Keratinocyte (primary cell): Measurements from ENCODE around the gene FGF1. TPM values are rescaled to one million over a fixed set of nuclear protein-coding genes. Genes with fewer than 3 reads are reported as not detected.

Experiments used
- DNase-seq: peaks from one replicate; pipeline ENCODE4 v3.0.0-alpha.2; 2011; ENCODE audit warnings: low read depth, missing footprints, low spot score
- FAIRE-seq: peaks from 2 replicates; lab custom pipeline; 2011; peaks lifted over from hg19 to GRCh38; lab: Jason Lieb, UNC
- H2AFZ ChIP-seq: 2 replicates; pipeline ENCODE4 v1.6.0; 2012; ENCODE audit warnings: low read length, control low read depth, inconsistent platforms; ENCODE audit not compliant: control insufficient read depth
- H3K27ac ChIP-seq: 2 replicates; pipeline ENCODE4 v1.5.1; 2011; ENCODE audit warnings: low read length; ENCODE audit not compliant: control insufficient read depth, insufficient read depth
- H3K27me3 ChIP-seq: 3 replicates; pipeline ENCODE4 v1.6.0; 2011; ENCODE audit warnings: low read length; ENCODE audit not compliant: control insufficient read depth, insufficient read depth; ENCODE audit errors: extremely low read depth
- H3K36me3 ChIP-seq, 2 experiments: 2 replicates in 1 of 2; 3 replicates in 1 of 2; pipeline ENCODE4 v1.5.1; 2011; ENCODE audit warnings: low read length in 2 of 2, mild to moderate bottlenecking in 1 of 2; ENCODE audit not compliant: control insufficient read depth in 2 of 2, insufficient read depth in 2 of 2; ENCODE audit errors: extremely low read depth in 1 of 2
- H3K4me1 ChIP-seq: 3 replicates; pipeline ENCODE4 v1.5.1; 2011; ENCODE audit warnings: low read length; ENCODE audit not compliant: control insufficient read depth, insufficient read depth; ENCODE audit errors: extremely low read depth
- H3K4me2 ChIP-seq: 3 replicates; pipeline ENCODE4 v1.6.0; 2011; ENCODE audit warnings: low read depth, low read length; ENCODE audit not compliant: control insufficient read depth, insufficient read depth; ENCODE audit errors: extremely low read depth
- H3K4me3 ChIP-seq, 3 experiments: fragments of 200-600 bp in 1 of 3; sonication (generic) in 1 of 3; 2 replicates in 2 of 3; 3 replicates in 1 of 3; pipeline ENCODE4 v1.5.1; 2011 to 2016; ENCODE audit warnings: low read length in 3 of 3, mild to moderate bottlenecking in 3 of 3, control low read depth in 2 of 3, inconsistent platforms in 1 of 3, low read depth in 1 of 3, mixed read lengths in 1 of 3, mixed run types in 1 of 3, moderate library complexity in 1 of 3; ENCODE audit not compliant: control insufficient read depth in 2 of 3, insufficient read depth in 2 of 3; ENCODE audit errors: extremely low read depth in 1 of 3
- H3K79me2 ChIP-seq: 2 replicates; pipeline ENCODE4 v1.6.0; 2012; ENCODE audit warnings: low read length; ENCODE audit not compliant: control insufficient read depth, insufficient read depth
- H3K9ac ChIP-seq: 3 replicates; pipeline ENCODE4 v1.6.0; 2011; ENCODE audit warnings: low read length; ENCODE audit not compliant: control insufficient read depth, insufficient read depth; ENCODE audit errors: extremely low read depth
- H3K9me1 ChIP-seq: 3 replicates; pipeline ENCODE4 v1.6.0; 2011; ENCODE audit warnings: low read length; ENCODE audit not compliant: control insufficient read depth, insufficient read depth; ENCODE audit errors: extremely low read depth
- H3K9me3 ChIP-seq: 2 replicates; pipeline ENCODE4 v1.5.1; 2012; ENCODE audit warnings: low read depth, low read length; ENCODE audit not compliant: control insufficient read depth
- H4K20me1 ChIP-seq: 3 replicates; pipeline ENCODE4 v1.6.0; 2011; ENCODE audit warnings: low read length; ENCODE audit not compliant: control insufficient read depth, insufficient read depth; ENCODE audit errors: extremely low read depth
- EZH2 ChIP-seq: IDR thresholded peaks from one replicate; pipeline ENCODE4 v1.6.1; 2012; ENCODE audit warnings: inconsistent platforms, mild to moderate bottlenecking, low read length, moderate library complexity
- dilution Hi-C: fragments of 300-500 bp; cut with MboI; formaldehyde crosslinking; loops from one replicate; pipeline ENCODE4 v1.7.0; 2020; ENCODE audit warnings: low sequenced_read_pairs; ENCODE audit not compliant: extremely low pct_ligation_motif_present
- polyA plus RNA-seq, 5 experiments: library from polyadenylated mRNA; depleted of rRNA in 3 of 5; stranded (reverse) in 3 of 5; stranded (forward) in 1 of 5; unstranded in 1 of 5; fragments of >200 nt; gene quantifications; 1 replicate in 1 of 5; 2 replicates in 3 of 5; 3 replicates in 1 of 5; pipeline versions ENCODE4 v1.2.1 to v1.2.3, GENCODE V29; 2011 to 2012; ENCODE audit warnings: missing spikeins in 2 of 5, low read depth in 1 of 5, low replicate concordance in 1 of 5
- TF ChIP-seq, protein P1 (sequence below), 3 experiments: IDR thresholded peaks in 1 of 3; conservative IDR thresholded peaks in 1 of 3; optimal IDR thresholded peaks in 1 of 3; 2 replicates in 2 of 3; 3 replicates in 1 of 3; pipeline versions ENCODE3 to v1.5.1; 2011; ENCODE audit warnings: low read length in 3 of 3, mild to moderate bottlenecking in 3 of 3, moderate library complexity in 2 of 3, control low read depth in 1 of 3, inconsistent platforms in 1 of 3; ENCODE audit not compliant: insufficient read depth in 2 of 3; ENCODE audit errors: extremely low read depth in 1 of 3

The FGF1 gene
- polyA plus RNA-seq, 1 donor (not counting 4 experiments of a cell fraction or from before 2014, with no cell fraction given), result 2.4 TPM

DNA sequence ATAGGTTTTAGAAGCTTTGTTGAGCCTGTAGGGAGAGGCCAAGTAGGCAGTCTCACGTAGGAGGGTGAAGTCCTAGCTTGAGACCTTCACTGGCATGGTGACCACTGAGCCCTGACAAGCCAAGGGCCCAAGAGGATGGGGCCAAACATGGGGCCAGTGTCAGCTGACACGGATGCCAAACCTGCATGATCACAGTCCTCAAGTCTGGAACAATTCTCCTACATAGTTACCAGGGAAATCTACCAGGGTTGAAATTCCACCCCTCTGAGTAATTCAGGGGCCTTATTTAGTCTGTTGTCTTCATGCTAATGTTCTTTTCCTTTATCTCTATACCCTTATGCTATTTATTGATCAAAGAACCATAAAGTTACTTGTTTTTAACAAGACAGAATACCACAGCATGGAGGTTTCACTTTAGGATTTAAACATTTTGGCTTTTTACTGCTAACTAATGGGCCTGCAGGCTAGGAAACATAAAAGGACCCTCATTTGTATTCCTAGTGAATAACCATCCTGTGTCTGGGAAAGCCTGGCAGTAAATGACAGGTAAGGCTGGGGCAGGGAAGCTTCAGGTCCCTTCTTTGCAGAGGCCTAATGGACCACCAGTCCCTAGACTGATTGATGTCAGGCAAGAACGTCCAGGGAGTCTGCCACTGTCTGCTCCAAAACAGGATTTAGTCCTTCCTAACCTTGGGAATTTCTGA is 140.8 kb downstream of the FGF1 start:
- dilution Hi-C loops, result loop anchor here (5.0 kb wide), 1 partner anchor 243 kb away; no protein-coding TSS in a partner anchor
- Histone ChIP-seq H3K27ac (no peak overlapping the region), H3K36me3 (no peaks in the 10 kb centered on the region), H3K4me2 (no peak overlapping the region), H3K9me3 (no peaks in the 10 kb centered on the region), H3K4me3 (no peak overlapping the region), H3K79me2 (no peaks in the 10 kb centered on the region), H3K9ac (no peak overlapping the region), H3K27me3 (no peaks in the 10 kb centered on the region), H2AFZ (no peak overlapping the region), H3K9me1 (no peaks in the 10 kb centered on the region), H3K4me1 (peaks cover 28% of the 10 kb centered on the region), H4K20me1 (no peaks in the 10 kb centered on the region)
- no peak for FAIRE-seq
- TF ChIP-seq, protein P1, sequence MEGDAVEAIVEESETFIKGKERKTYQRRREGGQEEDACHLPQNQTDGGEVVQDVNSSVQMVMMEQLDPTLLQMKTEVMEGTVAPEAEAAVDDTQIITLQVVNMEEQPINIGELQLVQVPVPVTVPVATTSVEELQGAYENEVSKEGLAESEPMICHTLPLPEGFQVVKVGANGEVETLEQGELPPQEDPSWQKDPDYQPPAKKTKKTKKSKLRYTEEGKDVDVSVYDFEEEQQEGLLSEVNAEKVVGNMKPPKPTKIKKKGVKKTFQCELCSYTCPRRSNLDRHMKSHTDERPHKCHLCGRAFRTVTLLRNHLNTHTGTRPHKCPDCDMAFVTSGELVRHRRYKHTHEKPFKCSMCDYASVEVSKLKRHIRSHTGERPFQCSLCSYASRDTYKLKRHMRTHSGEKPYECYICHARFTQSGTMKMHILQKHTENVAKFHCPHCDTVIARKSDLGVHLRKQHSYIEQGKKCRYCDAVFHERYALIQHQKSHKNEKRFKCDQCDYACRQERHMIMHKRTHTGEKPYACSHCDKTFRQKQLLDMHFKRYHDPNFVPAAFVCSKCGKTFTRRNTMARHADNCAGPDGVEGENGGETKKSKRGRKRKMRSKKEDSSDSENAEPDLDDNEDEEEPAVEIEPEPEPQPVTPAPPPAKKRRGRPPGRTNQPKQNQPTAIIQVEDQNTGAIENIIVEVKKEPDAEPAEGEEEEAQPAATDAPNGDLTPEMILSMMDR (optimal IDR thresholded peaks at IDR 0.05 in 1 of 3, IDR thresholded peaks at IDR 0.05 in 1 of 3, conservative IDR thresholded peaks at IDR 0.05 in 1 of 3; ENCODE audit: extremely low read depth in 1 of 3, insufficient read depth in 2 of 3, low read length in 3 of 3), result no peak
- no peak for TF ChIP-seq EZH2
- DNase-seq, result no peak

DNA sequence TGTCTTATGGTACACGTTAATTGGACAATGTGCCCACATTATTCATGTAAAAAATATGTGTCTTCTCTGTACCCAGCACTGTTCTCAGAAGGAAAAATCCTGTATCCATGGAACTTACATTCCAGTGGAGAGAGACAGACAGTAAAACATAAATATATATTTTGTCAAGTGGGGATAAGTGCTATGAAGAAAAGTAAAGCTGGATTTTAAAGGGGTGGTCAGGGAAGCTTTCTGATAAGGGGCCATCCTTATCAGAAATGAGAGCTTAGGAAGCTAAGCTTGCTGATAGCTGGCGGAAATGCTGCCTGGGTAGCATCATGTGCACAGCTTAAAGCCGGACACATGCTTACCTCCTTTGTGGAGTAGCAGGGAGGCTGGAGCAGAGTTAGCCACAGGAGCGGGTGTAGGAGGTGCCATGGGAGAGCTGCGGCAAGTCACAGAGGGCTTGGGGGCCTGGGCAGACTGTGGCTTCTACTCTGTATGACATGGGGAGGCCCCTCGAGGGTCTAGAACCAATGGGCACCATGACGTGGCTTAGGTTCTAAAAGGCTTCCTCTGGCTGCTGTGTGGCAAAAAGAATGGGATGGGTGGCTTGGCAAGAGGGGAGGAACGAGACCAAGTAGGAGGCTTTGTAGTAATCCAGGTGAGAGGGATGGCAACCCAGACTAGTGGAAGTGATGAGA is 141.7 kb downstream of the FGF1 start:
- H3K4me1 ChIP-seq, result peaks cover 23% of the 10 kb centered on the region
- no peak overlapping the region for H2AFZ ChIP-seq
- no peak overlapping the region for H3K4me3 ChIP-seq
- H3K79me2 ChIP-seq, result no peaks in the 10 kb centered on the region
- H3K9me1 ChIP-seq, result no peaks in the 10 kb centered on the region
- no peak overlapping the region for H3K9ac ChIP-seq
- TF ChIP-seq, protein P1 (optimal IDR thresholded peaks at IDR 0.05 in 1 of 3, IDR thresholded peaks at IDR 0.05 in 1 of 3, conservative IDR thresholded peaks at IDR 0.05 in 1 of 3; ENCODE audit: extremely low read depth in 1 of 3, insufficient read depth in 2 of 3, low read length in 3 of 3), result no peak
- no peak for TF ChIP-seq EZH2
- DNase-seq, result no peak
- dilution Hi-C loops, result no loop called here
- H3K27me3 ChIP-seq, result no peaks in the 10 kb centered on the region
- no peak overlapping the region for H3K27ac ChIP-seq
- FAIRE-seq, result no peak
- no peaks in the 10 kb centered on the region for H4K20me1 ChIP-seq
- H3K9me3 ChIP-seq, result no peaks in the 10 kb centered on the region
- no peak overlapping the region for H3K4me2 ChIP-seq
- H3K36me3 ChIP-seq, result no peaks in the 10 kb centered on the region
